Effector CD8-positive, alpha-beta T cell (primary cell): ENCODE data around the gene ACTR6.
"Not testable (repeated sequence)": the region's sequence is repeated elsewhere in the genome, so short reads cannot be mapped to it uniquely, and the experiment has no call there.

Experiments
- DNase-seq: peaks from one replicate; lab custom pipeline; 2025; lab: John Stamatoyannopoulos, UW

ACTR6 gene

GRCh38 chr12:100184549-100185145 lies 16.0 kb upstream of the ACTR6 start:
- DNase-seq: no peak

GRCh38 chr12:100185361-100185894 lies 15.2 kb upstream of the ACTR6 start:
- DNase-seq: no peak

GRCh38 chr12:100186071-100186470 lies 14.5 kb upstream of the ACTR6 start:
- no peak for DNase-seq

- DNase-seq: no peak
Observed at GRCh38 chr12:100187068-100187467, 13.5 kb upstream of the ACTR6 start.

GRCh38 chr12:100187857-100188519 lies 12.6 kb upstream of the ACTR6 start:
- DNase-seq: no peak

GRCh38 chr12:100188888-100189635 lies 11.6 kb upstream of the ACTR6 start:
- DNase-seq: not testable (repeated sequence)

- no peak for DNase-seq
Observed at GRCh38 chr12:100189636-100190394, 10.8 kb upstream of the ACTR6 start.

- DNase-seq: no peak
Observed at GRCh38 chr12:100193085-100193484, 7.5 kb upstream of the ACTR6 start.

- no peak for DNase-seq
Observed at GRCh38 chr12:100197486-100197885, 3.1 kb upstream of the ACTR6 start.

- no peak for DNase-seq
Observed at GRCh38 chr12:100199023-100199346, 1.6 kb upstream of the ACTR6 start.

GRCh38 chr12:100199347-100200149 lies 1.1 kb upstream of the ACTR6 start:
- peak; percentile 66 for DNase-seq

GRCh38 chr12:100201604-100202423 lies 1.2 kb downstream of the ACTR6 start:
- DNase-seq: no peak

GRCh38 chr12:100207311-100207710 lies 6.7 kb downstream of the ACTR6 start:
- no peak for DNase-seq

GRCh38 chr12:100208834-100209233 lies 8.2 kb downstream of the ACTR6 start:
- no peak for DNase-seq

GRCh38 chr12:100211698-100212097 lies 11.1 kb downstream of the ACTR6 start:
- DNase-seq: no peak

- DNase-seq: no peak
Observed at GRCh38 chr12:100213016-100213891, 12.6 kb downstream of the ACTR6 start.

GRCh38 chr12:100214518-100214917 lies 13.9 kb downstream of the ACTR6 start:
- no peak for DNase-seq

GRCh38 chr12:100215209-100215608 lies 14.6 kb downstream of the ACTR6 start:
- no peak for DNase-seq

GRCh38 chr12:100216337-100216736 lies 15.7 kb downstream of the ACTR6 start:
- DNase-seq: no peak
